Panc1 (cell line): ENCODE measurements around the gene OLFML2B.

ENCODE experiments used
- POLR2AphosphoS5 ChIP-seq: IDR thresholded peaks from 2 replicates; pipeline ENCODE4 v1.6.1; 2012; ENCODE audit warnings: mild to moderate bottlenecking, low read depth, low read length, moderate library complexity
- SIN3A ChIP-seq: IDR thresholded peaks from 2 replicates; pipeline ENCODE4 v1.6.1; 2012; ENCODE audit warnings: low read depth, mild to moderate bottlenecking, low read length, moderate library complexity, borderline replicate concordance; ENCODE audit not compliant: insufficient read depth
- TF ChIP-seq, protein P1 (sequence below): fragments of 450-650 bp; IDR thresholded peaks from 2 replicates; pipeline ENCODE4 v1.5.1; 2017; ENCODE audit warnings: mild to moderate bottlenecking
- TF ChIP-seq, protein P2 (sequence below), 2 experiments: IDR thresholded peaks; 2 replicates each; pipeline ENCODE4 v1.6.1; 2011 to 2012; ENCODE audit warnings: low read depth in 2 of 2, control low read depth in 1 of 2, low read length in 1 of 2, mild to moderate bottlenecking in 1 of 2, moderate library complexity in 1 of 2; ENCODE audit not compliant: insufficient read depth in 1 of 2

DNA sequence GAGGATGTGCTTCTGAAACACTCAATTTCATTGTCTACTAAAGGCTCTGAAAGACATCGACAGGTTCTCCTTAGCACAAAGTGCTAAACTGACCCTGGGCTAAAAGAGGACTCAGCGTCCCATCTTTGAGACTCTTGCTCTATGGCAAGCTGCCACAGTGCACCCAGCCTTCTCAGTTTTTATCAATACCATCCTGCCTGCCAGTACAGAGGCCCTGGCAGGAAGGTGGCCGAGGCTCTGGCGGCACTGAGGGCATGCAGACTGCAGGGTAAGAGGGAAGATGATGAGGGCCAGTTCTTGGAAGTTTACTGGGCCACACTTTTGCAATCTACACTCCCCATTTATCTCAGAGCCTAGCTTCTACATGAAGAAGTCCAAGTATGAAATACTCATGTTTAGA, 5.3 kb downstream of the OLFML2B start:
- TF ChIP-seq, protein P1, sequence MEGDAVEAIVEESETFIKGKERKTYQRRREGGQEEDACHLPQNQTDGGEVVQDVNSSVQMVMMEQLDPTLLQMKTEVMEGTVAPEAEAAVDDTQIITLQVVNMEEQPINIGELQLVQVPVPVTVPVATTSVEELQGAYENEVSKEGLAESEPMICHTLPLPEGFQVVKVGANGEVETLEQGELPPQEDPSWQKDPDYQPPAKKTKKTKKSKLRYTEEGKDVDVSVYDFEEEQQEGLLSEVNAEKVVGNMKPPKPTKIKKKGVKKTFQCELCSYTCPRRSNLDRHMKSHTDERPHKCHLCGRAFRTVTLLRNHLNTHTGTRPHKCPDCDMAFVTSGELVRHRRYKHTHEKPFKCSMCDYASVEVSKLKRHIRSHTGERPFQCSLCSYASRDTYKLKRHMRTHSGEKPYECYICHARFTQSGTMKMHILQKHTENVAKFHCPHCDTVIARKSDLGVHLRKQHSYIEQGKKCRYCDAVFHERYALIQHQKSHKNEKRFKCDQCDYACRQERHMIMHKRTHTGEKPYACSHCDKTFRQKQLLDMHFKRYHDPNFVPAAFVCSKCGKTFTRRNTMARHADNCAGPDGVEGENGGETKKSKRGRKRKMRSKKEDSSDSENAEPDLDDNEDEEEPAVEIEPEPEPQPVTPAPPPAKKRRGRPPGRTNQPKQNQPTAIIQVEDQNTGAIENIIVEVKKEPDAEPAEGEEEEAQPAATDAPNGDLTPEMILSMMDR, result no peak
- TF ChIP-seq POLR2AphosphoS5 (no peak), SIN3A (no peak)
- TF ChIP-seq, protein P2, sequence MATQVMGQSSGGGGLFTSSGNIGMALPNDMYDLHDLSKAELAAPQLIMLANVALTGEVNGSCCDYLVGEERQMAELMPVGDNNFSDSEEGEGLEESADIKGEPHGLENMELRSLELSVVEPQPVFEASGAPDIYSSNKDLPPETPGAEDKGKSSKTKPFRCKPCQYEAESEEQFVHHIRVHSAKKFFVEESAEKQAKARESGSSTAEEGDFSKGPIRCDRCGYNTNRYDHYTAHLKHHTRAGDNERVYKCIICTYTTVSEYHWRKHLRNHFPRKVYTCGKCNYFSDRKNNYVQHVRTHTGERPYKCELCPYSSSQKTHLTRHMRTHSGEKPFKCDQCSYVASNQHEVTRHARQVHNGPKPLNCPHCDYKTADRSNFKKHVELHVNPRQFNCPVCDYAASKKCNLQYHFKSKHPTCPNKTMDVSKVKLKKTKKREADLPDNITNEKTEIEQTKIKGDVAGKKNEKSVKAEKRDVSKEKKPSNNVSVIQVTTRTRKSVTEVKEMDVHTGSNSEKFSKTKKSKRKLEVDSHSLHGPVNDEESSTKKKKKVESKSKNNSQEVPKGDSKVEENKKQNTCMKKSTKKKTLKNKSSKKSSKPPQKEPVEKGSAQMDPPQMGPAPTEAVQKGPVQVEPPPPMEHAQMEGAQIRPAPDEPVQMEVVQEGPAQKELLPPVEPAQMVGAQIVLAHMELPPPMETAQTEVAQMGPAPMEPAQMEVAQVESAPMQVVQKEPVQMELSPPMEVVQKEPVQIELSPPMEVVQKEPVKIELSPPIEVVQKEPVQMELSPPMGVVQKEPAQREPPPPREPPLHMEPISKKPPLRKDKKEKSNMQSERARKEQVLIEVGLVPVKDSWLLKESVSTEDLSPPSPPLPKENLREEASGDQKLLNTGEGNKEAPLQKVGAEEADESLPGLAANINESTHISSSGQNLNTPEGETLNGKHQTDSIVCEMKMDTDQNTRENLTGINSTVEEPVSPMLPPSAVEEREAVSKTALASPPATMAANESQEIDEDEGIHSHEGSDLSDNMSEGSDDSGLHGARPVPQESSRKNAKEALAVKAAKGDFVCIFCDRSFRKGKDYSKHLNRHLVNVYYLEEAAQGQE (IDR thresholded peaks at IDR 0.05; ENCODE audit: insufficient read depth in 1 of 2, low read depth in 2 of 2, low read length in 1 of 2), result no peak
